ENCODE results near the gene CDKN2AIP. TPM values are rescaled to one million over a fixed set of nuclear protein-coding genes. Genes with fewer than 3 reads are reported as not detected.

The CDKN2AIP gene
- total RNA-seq, 4 donors from 2014 or later: 14.0 to 25.6 (median 17.2) TPM

- no peak overlapping the region for H3K4me3 ChIP-seq
- H3K4me1 ChIP-seq: no peaks in the 10 kb centered on the region
- H3K27ac ChIP-seq: no peak overlapping the region
- no peaks in the 10 kb centered on the region for H3K36me3 ChIP-seq
- H3K27me3 ChIP-seq: no peaks in the 10 kb centered on the region
- no peaks in the 10 kb centered on the region for H3K9me3 ChIP-seq
- DNase-seq (ENCODE audit: low spot score in 2 of 2): no peak
- WGBS: 93% methylated on average over 7 of the region's 7 CpGs
- TF ChIP-seq POLR2A (IDR thresholded peaks at IDR 0.05) (no peak), EP300 (IDR thresholded peaks at IDR 0.05) (no peak), POLR2AphosphoS5 (IDR thresholded peaks at IDR 0.05) (no peak)
- TF ChIP-seq, protein P1, sequence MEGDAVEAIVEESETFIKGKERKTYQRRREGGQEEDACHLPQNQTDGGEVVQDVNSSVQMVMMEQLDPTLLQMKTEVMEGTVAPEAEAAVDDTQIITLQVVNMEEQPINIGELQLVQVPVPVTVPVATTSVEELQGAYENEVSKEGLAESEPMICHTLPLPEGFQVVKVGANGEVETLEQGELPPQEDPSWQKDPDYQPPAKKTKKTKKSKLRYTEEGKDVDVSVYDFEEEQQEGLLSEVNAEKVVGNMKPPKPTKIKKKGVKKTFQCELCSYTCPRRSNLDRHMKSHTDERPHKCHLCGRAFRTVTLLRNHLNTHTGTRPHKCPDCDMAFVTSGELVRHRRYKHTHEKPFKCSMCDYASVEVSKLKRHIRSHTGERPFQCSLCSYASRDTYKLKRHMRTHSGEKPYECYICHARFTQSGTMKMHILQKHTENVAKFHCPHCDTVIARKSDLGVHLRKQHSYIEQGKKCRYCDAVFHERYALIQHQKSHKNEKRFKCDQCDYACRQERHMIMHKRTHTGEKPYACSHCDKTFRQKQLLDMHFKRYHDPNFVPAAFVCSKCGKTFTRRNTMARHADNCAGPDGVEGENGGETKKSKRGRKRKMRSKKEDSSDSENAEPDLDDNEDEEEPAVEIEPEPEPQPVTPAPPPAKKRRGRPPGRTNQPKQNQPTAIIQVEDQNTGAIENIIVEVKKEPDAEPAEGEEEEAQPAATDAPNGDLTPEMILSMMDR (IDR thresholded peaks at IDR 0.05): no peak
These were observed 39.6 kb downstream of the CDKN2AIP start for GRCh38 chr4:183483997-183484396.

- H3K27me3 ChIP-seq: no peaks in the 10 kb centered on the region
- 79% methylated on average over 11 of the region's 11 CpGs for WGBS
- H3K27ac ChIP-seq: no peak overlapping the region
- H3K4me1 ChIP-seq: no peaks in the 10 kb centered on the region
- TF ChIP-seq, protein P1 (IDR thresholded peaks at IDR 0.05): no peak
- TF ChIP-seq POLR2A (IDR thresholded peaks at IDR 0.05) (no peak), EP300 (IDR thresholded peaks at IDR 0.05) (no peak), POLR2AphosphoS5 (IDR thresholded peaks at IDR 0.05) (no peak)
- H3K36me3 ChIP-seq: no peaks in the 10 kb centered on the region
- no peaks in the 10 kb centered on the region for H3K9me3 ChIP-seq
- H3K4me3 ChIP-seq: no peak overlapping the region
- DNase-seq (ENCODE audit: low spot score in 2 of 2): no peak
These were observed 41.1 kb downstream of the CDKN2AIP start for GRCh38 chr4:183485411-183486160.

GRCh38 chr4:183492791-183493222 is 48.4 kb downstream of the CDKN2AIP start:
- Histone ChIP-seq H3K4me3 (no peak overlapping the region), H3K27me3 (no peaks in the 10 kb centered on the region), H3K9me3 (peaks cover 4% of the 10 kb centered on the region), H3K36me3 (no peaks in the 10 kb centered on the region), H3K4me1 (no peaks in the 10 kb centered on the region), H3K27ac (no peak overlapping the region)
- DNase-seq (ENCODE audit: low spot score in 2 of 2): no peak
- 100% methylated on average over 3 of the region's 3 CpGs for whole genome bisulfite sequencing
- TF ChIP-seq POLR2AphosphoS5 (IDR thresholded peaks at IDR 0.05): no peak
- TF ChIP-seq POLR2A (IDR thresholded peaks at IDR 0.05): no peak
- TF ChIP-seq, protein P1 (IDR thresholded peaks at IDR 0.05): no peak
- no peak for TF ChIP-seq EP300 (IDR thresholded peaks at IDR 0.05)

- 82% methylated on average over 3 of the region's 3 CpGs for WGBS
- Histone ChIP-seq H3K4me1 (no peaks in the 10 kb centered on the region), H3K27me3 (no peaks in the 10 kb centered on the region), H3K36me3 (no peaks in the 10 kb centered on the region), H3K4me3 (no peak overlapping the region), H3K27ac (no peak overlapping the region), H3K9me3 (peaks cover 4% of the 10 kb centered on the region)
- TF ChIP-seq, protein P1 (IDR thresholded peaks at IDR 0.05): no peak
- TF ChIP-seq POLR2AphosphoS5 (IDR thresholded peaks at IDR 0.05): no peak
- TF ChIP-seq EP300 (IDR thresholded peaks at IDR 0.05): no peak
- TF ChIP-seq POLR2A (IDR thresholded peaks at IDR 0.05): no peak
- DNase-seq (ENCODE audit: low spot score in 2 of 2): no peak
These were observed 48.8 kb downstream of the CDKN2AIP start for GRCh38 chr4:183493246-183493645.

- DNase-seq (ENCODE audit: low spot score in 2 of 2): no peak
- no peak overlapping the region for H3K4me3 ChIP-seq
- no peaks in the 10 kb centered on the region for H3K36me3 ChIP-seq
- no peaks in the 10 kb centered on the region for H3K27me3 ChIP-seq
- 68% methylated on average over 3 of the region's 3 CpGs for WGBS
- no peak overlapping the region for H3K27ac ChIP-seq
- no peaks in the 10 kb centered on the region for H3K4me1 ChIP-seq
- TF ChIP-seq POLR2AphosphoS5 (IDR thresholded peaks at IDR 0.05) (no peak), EP300 (IDR thresholded peaks at IDR 0.05) (no peak), POLR2A (IDR thresholded peaks at IDR 0.05) (no peak)
- TF ChIP-seq, protein P1 (IDR thresholded peaks at IDR 0.05): no peak
- peaks cover 4% of the 10 kb centered on the region for H3K9me3 ChIP-seq
These were observed 50.7 kb downstream of the CDKN2AIP start for GRCh38 chr4:183495184-183495583.
